Activated effector memory CD4-positive, alpha-beta T cell treated with anti-CD3 and anti-CD28 coated beads, Interleukin-2, amount 50 U/mL, for 16 hours (primary cell): ENCODE results near the gene ACTR2.
"Not testable (repeated sequence)": the region's sequence is repeated elsewhere in the genome, so short reads cannot be mapped to it uniquely, and the experiment has no call there.

Experiments
- DNase-seq: peaks from one replicate; pipeline ENCODE4 v3.0.0-alpha.2; 2020

ACTR2 gene

GRCh38 chr2:65314801-65315441, 87.3 kb downstream of the ACTR2 start:
- no peak for DNase-seq

GRCh38 chr2:65316072-65316471, 88.4 kb downstream of the ACTR2 start:
- no peak for DNase-seq

- DNase-seq = not testable (repeated sequence)
Measured at GRCh38 chr2:65317351-65317750, 89.7 kb downstream of the ACTR2 start.

- DNase-seq = no peak
Measured at GRCh38 chr2:65317841-65318240, 90.2 kb downstream of the ACTR2 start.

GRCh38 chr2:65319072-65319673, 91.5 kb downstream of the ACTR2 start:
- DNase-seq = no peak

GRCh38 chr2:65319674-65320041, 92.0 kb downstream of the ACTR2 start:
- no peak for DNase-seq

- no peak for DNase-seq
Measured at GRCh38 chr2:65320042-65320725, 92.6 kb downstream of the ACTR2 start.
